Type B pancreatic cell (in vitro differentiated cells): ENCODE measurements around the gene HOXD10. TPM values are rescaled to one million over a fixed set of nuclear protein-coding genes. Genes with fewer than 3 reads are reported as not detected.

Source experiments
- DNase-seq: peaks from one replicate; pipeline ENCODE4 v3.0.0; 2021; ENCODE audit warnings: mixed read lengths; ENCODE audit not compliant: unreplicated experiment; ENCODE audit errors: extremely low spot score
- H3K27ac Mint-ChIP-seq: 2 replicates; pipeline ENCODE4 v1.8.0; 2021; ENCODE audit warnings: mild to moderate bottlenecking, mixed read lengths
- H3K27me3 Mint-ChIP-seq: 2 replicates; pipeline ENCODE4 v1.8.0; 2021; ENCODE audit warnings: mixed read lengths
- H3K36me3 Mint-ChIP-seq: 2 replicates; pipeline ENCODE4 v1.8.0; 2021; ENCODE audit warnings: mixed read lengths
- H3K4me1 Mint-ChIP-seq: one replicate; pipeline ENCODE4 v1.8.0; 2021; ENCODE audit warnings: mixed read lengths; ENCODE audit not compliant: unreplicated experiment
- H3K4me3 Mint-ChIP-seq: 2 replicates; pipeline ENCODE4 v1.8.0; 2021; ENCODE audit warnings: mild to moderate bottlenecking, mixed read lengths
- H3K9me3 Mint-ChIP-seq: 2 replicates; pipeline ENCODE4 v1.8.0; 2021; ENCODE audit warnings: mixed read lengths
- long read RNA-seq: library from polyadenylated mRNA; unstranded; transcript quantifications from one replicate; pipeline ENCODE4 v2.0.0, GENCODE V29; 2020
- total RNA-seq: library from RNA; stranded (reverse); gene quantifications from 2 replicates; pipeline ENCODE4 v1.2.1, GENCODE V29; 2021; ENCODE audit warnings: low replicate concordance
- TF ChIP-seq, protein P1 (sequence below): fragments of 200-600 bp; sonication (generic); conservative IDR thresholded peaks from 2 replicates; pipeline ENCODE4 v1.5.0; 2021; ENCODE audit warnings: antibody characterized with exemption, mild to moderate bottlenecking

Gene HOXD10
- total RNA-seq = 0.19 and 0.56 TPM in 2 replicates
- long read RNA-seq, partial matches to known transcripts = 0 of 1 reads
- long read RNA-seq, other reads (novel, unspliced or antisense) = 1 of 1 reads

DNA sequence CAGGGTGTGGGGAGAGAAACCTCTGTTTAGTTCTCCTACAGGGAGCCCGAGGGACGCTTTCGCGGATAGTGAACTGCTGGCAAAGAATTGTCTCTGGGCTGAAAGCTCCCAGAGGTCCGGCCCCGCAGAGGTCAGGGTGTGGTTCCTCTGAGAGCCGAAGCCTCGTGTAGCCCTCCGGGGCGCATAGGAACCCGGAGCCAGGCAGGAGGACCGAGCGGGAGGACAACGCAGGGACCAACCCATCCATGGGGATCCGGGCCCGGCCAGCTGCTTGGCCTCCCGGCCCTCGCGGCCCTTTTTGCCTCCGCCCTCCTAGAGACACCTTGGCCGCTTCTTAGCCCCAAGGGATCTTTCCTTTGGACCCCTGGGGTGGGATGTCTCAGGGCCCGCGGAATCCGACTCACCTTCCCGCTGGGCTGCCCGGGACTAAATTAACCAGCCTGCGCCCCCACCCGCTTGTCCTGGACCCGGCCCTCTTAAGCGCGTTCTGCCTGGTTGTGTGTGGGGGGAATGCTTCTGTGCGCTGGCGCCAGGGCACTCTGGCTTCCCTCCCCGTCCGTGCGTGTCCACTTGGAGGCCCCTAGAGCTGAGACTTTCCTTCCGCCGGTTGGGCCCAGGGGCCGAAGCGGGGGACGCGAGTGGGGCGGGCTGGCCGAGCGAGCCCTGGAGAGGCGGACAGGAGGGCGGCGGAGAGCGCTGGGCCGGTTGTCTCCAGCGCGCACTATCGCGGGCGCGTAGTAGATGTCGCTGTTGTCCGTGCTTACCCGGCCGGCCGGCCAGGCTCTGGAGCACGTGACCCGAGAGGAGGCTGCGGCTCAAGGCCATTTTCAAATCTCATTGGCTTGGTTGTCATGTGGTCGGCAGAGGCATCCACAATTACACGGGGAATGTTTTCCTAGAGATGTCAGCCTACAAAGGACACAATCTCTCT, at the start of gene HOXD10:
Gene HOXD10, plus strand, starts transcription at position 896 of the 931 bp plus-strand sequence. CDS start 56 bp downstream, outside the sequence.
- peaks cover 9% of the 10 kb centered on the region for H3K36me3 Mint-ChIP-seq
- TF ChIP-seq, protein P1, sequence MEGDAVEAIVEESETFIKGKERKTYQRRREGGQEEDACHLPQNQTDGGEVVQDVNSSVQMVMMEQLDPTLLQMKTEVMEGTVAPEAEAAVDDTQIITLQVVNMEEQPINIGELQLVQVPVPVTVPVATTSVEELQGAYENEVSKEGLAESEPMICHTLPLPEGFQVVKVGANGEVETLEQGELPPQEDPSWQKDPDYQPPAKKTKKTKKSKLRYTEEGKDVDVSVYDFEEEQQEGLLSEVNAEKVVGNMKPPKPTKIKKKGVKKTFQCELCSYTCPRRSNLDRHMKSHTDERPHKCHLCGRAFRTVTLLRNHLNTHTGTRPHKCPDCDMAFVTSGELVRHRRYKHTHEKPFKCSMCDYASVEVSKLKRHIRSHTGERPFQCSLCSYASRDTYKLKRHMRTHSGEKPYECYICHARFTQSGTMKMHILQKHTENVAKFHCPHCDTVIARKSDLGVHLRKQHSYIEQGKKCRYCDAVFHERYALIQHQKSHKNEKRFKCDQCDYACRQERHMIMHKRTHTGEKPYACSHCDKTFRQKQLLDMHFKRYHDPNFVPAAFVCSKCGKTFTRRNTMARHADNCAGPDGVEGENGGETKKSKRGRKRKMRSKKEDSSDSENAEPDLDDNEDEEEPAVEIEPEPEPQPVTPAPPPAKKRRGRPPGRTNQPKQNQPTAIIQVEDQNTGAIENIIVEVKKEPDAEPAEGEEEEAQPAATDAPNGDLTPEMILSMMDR = peak; percentile 51

DNA sequence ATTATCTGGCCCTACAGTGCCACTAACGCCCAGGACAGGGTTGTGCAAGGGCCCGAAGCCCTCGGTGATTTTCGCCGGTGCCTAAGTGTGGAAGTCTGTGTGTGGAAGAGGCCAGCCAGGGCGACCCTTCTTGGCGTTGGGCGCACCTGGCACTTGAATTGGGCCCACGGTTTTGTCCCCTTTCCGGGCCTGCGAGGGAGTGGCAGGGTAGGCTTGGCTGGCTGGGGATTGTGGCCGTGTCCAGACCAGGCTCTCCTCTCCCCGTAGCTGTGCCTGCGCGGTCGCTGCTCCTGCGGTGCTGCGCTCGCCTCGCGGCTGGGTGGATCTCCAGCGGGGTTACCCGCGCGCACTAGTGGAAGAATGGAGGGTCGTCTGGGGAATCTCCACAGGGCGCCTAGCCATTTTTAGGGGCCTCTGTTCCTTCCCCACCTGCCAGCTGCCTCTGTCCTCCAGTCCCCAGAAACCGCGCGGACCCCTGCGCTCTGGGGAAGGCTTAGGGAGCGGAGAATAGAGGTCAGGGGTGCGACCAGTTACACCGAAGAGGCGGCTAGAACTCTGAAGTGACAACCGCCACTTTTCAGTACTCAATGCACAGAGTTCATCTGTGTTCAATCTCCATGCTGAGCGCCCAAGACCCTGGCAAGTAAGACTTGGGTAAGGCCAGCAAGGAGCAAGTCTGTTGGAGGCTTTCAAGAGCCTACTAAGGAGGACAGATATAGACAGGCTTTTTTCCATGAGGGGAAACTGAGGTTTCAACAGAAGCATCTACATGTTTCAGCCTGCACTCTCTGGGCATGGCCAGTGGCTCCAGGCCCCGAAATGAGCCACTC, 48.8 kb upstream of the HOXD10 start:
- no peak for DNase-seq
- Mint-ChIP-seq H3K4me1 (no peaks in the 10 kb centered on the region), H3K27ac (no peak overlapping the region), H3K9me3 (no peaks in the 10 kb centered on the region), H3K4me3 (peak overlapping the region; percentile 63), H3K27me3 (peaks cover 97% of the 10 kb centered on the region), H3K36me3 (no peaks in the 10 kb centered on the region)
- TF ChIP-seq, protein P1 = no peak

More for the DNA sequence above, at the start of gene HOXD10:
- Mint-ChIP-seq H3K4me1 (no peaks in the 10 kb centered on the region), H3K27me3 (peaks cover 99% of the 10 kb centered on the region), H3K4me3 (peak within 1 kb of the TSS; percentile 58), H3K27ac (no peak within 1 kb of the TSS), H3K9me3 (peaks cover 6% of the 10 kb centered on the region)
- no peak for DNase-seq

- no peak for DNase-seq
- Mint-ChIP-seq H3K4me1 (no peaks in the 10 kb centered on the region), H3K9me3 (no peaks in the 10 kb centered on the region), H3K36me3 (no peaks in the 10 kb centered on the region), H3K27me3 (peaks cover 98% of the 10 kb centered on the region), H3K4me3 (peak overlapping the region; percentile 21), H3K27ac (no peak overlapping the region)
- TF ChIP-seq, protein P1 = no peak
Observed at GRCh38 chr2:176068419-176068832, 48.2 kb upstream of the HOXD10 start.

DNA sequence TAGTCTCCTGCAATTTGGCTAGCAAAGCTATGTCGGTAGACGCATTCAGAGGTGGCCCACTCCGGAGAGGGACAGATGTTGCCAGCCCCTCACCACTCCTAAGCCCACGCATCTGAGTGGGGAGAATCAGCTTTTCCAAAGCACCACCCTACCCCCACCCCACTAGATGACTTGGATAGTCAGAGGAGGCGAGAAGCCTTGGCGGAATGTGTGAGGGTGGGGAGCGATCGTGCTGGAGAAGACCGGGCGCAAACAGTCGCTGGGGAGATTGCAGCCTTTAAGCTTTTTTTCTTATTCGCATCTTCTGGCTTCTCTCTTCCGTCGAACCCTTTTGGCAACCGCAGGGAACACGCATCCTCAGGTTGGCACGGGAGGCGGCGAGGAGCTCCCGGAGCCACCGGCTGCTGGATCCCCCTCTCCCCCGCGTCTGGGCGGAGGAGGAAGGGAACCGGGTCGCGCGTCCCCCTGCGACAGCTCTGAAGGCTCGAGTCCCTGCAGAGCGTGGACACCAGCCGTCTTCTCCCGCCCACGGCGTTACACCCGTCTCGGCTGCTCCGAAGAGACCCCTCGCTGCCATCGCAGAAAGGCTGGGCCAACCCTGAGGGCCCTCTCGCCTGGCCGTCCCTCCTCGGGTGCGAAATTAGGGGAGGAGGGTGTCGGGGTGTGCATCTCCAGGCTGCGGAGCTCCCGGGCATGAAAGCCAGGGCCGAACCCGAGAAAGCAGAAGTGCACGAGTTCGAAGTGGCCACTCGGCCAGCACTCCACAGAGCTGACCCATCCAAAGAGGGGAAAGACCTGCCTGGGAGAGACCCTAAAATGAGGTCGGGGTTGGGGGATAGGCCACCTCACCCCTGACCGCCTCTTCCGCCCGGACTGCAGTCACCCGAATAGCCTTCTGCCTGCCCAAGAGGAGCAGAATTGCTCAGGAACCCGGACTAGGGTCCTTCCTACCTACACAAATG, 45.0 kb upstream of the HOXD10 start:
- DNase-seq = no peak
- H3K36me3 Mint-ChIP-seq = no peaks in the 10 kb centered on the region
- TF ChIP-seq, protein P1 = no peak
- no peaks in the 10 kb centered on the region for H3K9me3 Mint-ChIP-seq
- H3K27me3 Mint-ChIP-seq = peaks cover 100% of the 10 kb centered on the region
- no peak overlapping the region for H3K4me3 Mint-ChIP-seq
- H3K27ac Mint-ChIP-seq = no peak overlapping the region
- no peaks in the 10 kb centered on the region for H3K4me1 Mint-ChIP-seq
